Measurements from ENCODE around the gene INSIG1.

INSIG1 gene

GRCh38 chr7:155324012-155324917 lies 26.6 kb downstream of the INSIG1 start:
- Mint-ChIP-seq H3K27me3 (ENCODE audit: low read depth) (peaks cover 20% of the 10 kb centered on the region), H3K9me3 (peaks cover 8% of the 10 kb centered on the region), H3K36me3 (ENCODE audit: low read depth) (no peaks in the 10 kb centered on the region), H3K27ac (no peak overlapping the region), H3K4me1 (no peaks in the 10 kb centered on the region), H3K4me3 (no peak overlapping the region)
- TF ChIP-seq CTCF (IDR thresholded peaks at IDR 0.05; ENCODE audit: unreplicated experiment in 3 of 3) = no peak

- H3K4me3 Mint-ChIP-seq = no peak overlapping the region
- no peak overlapping the region for H3K27ac Mint-ChIP-seq
- H3K4me1 Mint-ChIP-seq = no peaks in the 10 kb centered on the region
- H3K27me3 Mint-ChIP-seq (ENCODE audit: low read depth) = peaks cover 16% of the 10 kb centered on the region
- no peak for TF ChIP-seq CTCF (IDR thresholded peaks at IDR 0.05; ENCODE audit: unreplicated experiment in 3 of 3)
- H3K36me3 Mint-ChIP-seq (ENCODE audit: low read depth) = no peaks in the 10 kb centered on the region
- H3K9me3 Mint-ChIP-seq = peaks cover 8% of the 10 kb centered on the region
Observed at GRCh38 chr7:155324918-155325235, 27.2 kb downstream of the INSIG1 start.

GRCh38 chr7:155326385-155326784 lies 28.7 kb downstream of the INSIG1 start:
- Mint-ChIP-seq H3K9me3 (peaks cover 8% of the 10 kb centered on the region), H3K4me3 (no peak overlapping the region), H3K4me1 (no peaks in the 10 kb centered on the region), H3K36me3 (ENCODE audit: low read depth) (no peaks in the 10 kb centered on the region), H3K27ac (no peak overlapping the region), H3K27me3 (ENCODE audit: low read depth) (peaks cover 12% of the 10 kb centered on the region)
- TF ChIP-seq CTCF (IDR thresholded peaks at IDR 0.05; ENCODE audit: unreplicated experiment in 3 of 3) = no peak

- Mint-ChIP-seq H3K27me3 (ENCODE audit: low read depth) (peaks cover 12% of the 10 kb centered on the region), H3K9me3 (peaks cover 8% of the 10 kb centered on the region), H3K4me1 (no peaks in the 10 kb centered on the region), H3K27ac (no peak overlapping the region), H3K4me3 (no peak overlapping the region), H3K36me3 (ENCODE audit: low read depth) (no peaks in the 10 kb centered on the region)
- no peak for TF ChIP-seq CTCF (IDR thresholded peaks at IDR 0.05; ENCODE audit: unreplicated experiment in 3 of 3)
Observed at GRCh38 chr7:155327590-155328320, 30.1 kb downstream of the INSIG1 start.

GRCh38 chr7:155329225-155329624 lies 31.5 kb downstream of the INSIG1 start:
- Mint-ChIP-seq H3K27ac (no peak overlapping the region), H3K36me3 (ENCODE audit: low read depth) (no peaks in the 10 kb centered on the region), H3K27me3 (ENCODE audit: low read depth) (peaks cover 6% of the 10 kb centered on the region), H3K4me1 (no peaks in the 10 kb centered on the region), H3K9me3 (peaks cover 2% of the 10 kb centered on the region), H3K4me3 (no peak overlapping the region)
- no peak for TF ChIP-seq CTCF (IDR thresholded peaks at IDR 0.05; ENCODE audit: unreplicated experiment in 3 of 3)
